ENCODE measurements around the gene NSUN2.

Gene NSUN2

GRCh38 chr5:6611334-6612256 is 21.2 kb downstream of the NSUN2 start:
- in situ Hi-C loops (cut with HindIII; ENCODE audit: low sequenced_read_pairs): loop anchor here (25.0 kb wide), 1 partner anchor 126 kb away; no protein-coding TSS in a partner anchor
- H3K4me3 ChIP-seq (ENCODE audit: low read depth, low read length): no peak overlapping the region
- TF ChIP-seq, protein P1, sequence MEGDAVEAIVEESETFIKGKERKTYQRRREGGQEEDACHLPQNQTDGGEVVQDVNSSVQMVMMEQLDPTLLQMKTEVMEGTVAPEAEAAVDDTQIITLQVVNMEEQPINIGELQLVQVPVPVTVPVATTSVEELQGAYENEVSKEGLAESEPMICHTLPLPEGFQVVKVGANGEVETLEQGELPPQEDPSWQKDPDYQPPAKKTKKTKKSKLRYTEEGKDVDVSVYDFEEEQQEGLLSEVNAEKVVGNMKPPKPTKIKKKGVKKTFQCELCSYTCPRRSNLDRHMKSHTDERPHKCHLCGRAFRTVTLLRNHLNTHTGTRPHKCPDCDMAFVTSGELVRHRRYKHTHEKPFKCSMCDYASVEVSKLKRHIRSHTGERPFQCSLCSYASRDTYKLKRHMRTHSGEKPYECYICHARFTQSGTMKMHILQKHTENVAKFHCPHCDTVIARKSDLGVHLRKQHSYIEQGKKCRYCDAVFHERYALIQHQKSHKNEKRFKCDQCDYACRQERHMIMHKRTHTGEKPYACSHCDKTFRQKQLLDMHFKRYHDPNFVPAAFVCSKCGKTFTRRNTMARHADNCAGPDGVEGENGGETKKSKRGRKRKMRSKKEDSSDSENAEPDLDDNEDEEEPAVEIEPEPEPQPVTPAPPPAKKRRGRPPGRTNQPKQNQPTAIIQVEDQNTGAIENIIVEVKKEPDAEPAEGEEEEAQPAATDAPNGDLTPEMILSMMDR (IDR thresholded peaks at IDR 0.05; ENCODE audit: low read depth, low read length): no peak
- no peak for DNase-seq (ENCODE audit: low read depth, low spot score)

GRCh38 chr5:6608016-6608415 is 24.8 kb downstream of the NSUN2 start:
- TF ChIP-seq, protein P1 (IDR thresholded peaks at IDR 0.05; ENCODE audit: low read depth, low read length): no peak
- in situ Hi-C loops (cut with HindIII; ENCODE audit: low sequenced_read_pairs): loop anchor here (25.0 kb wide), 1 partner anchor 129 kb away; no protein-coding TSS in a partner anchor
- no peak overlapping the region for H3K4me3 ChIP-seq (ENCODE audit: low read depth, low read length)
- no peak for DNase-seq (ENCODE audit: low read depth, low spot score)

- in situ Hi-C loops (cut with HindIII; ENCODE audit: low sequenced_read_pairs): loop anchor here (25.0 kb wide), 1 partner anchor 130 kb away; no protein-coding TSS in a partner anchor
- TF ChIP-seq, protein P1 (IDR thresholded peaks at IDR 0.05; ENCODE audit: low read depth, low read length): no peak
- DNase-seq (ENCODE audit: low read depth, low spot score): no peak
- no peak overlapping the region for H3K4me3 ChIP-seq (ENCODE audit: low read depth, low read length)
Observed at GRCh38 chr5:6607559-6607936, 25.3 kb downstream of the NSUN2 start.

GRCh38 chr5:6606884-6607558 is 25.8 kb downstream of the NSUN2 start:
- in situ Hi-C loops (cut with HindIII; ENCODE audit: low sequenced_read_pairs): loop anchor here (25.0 kb wide), 1 partner anchor 130 kb away; no protein-coding TSS in a partner anchor
- TF ChIP-seq, protein P1 (IDR thresholded peaks at IDR 0.05; ENCODE audit: low read depth, low read length): no peak
- no peak for DNase-seq (ENCODE audit: low read depth, low spot score)
- H3K4me3 ChIP-seq (ENCODE audit: low read depth, low read length): no peak overlapping the region

- no peak overlapping the region for H3K4me3 ChIP-seq (ENCODE audit: low read depth, low read length)
- in situ Hi-C loops (cut with HindIII; ENCODE audit: low sequenced_read_pairs): loop anchor here (25.0 kb wide), 1 partner anchor 132 kb away; no protein-coding TSS in a partner anchor
- TF ChIP-seq, protein P1 (IDR thresholded peaks at IDR 0.05; ENCODE audit: low read depth, low read length): no peak
- DNase-seq (ENCODE audit: low read depth, low spot score): no peak
Observed at GRCh38 chr5:6604946-6605345, 27.9 kb downstream of the NSUN2 start.

- H3K4me3 ChIP-seq (ENCODE audit: low read depth, low read length): no peak overlapping the region
- TF ChIP-seq, protein P1 (IDR thresholded peaks at IDR 0.05; ENCODE audit: low read depth, low read length): no peak
- no peak for DNase-seq (ENCODE audit: low read depth, low spot score)
- in situ Hi-C loops (cut with HindIII; ENCODE audit: low sequenced_read_pairs): loop anchor here (25.0 kb wide), 1 partner anchor 133 kb away; no protein-coding TSS in a partner anchor
Observed at GRCh38 chr5:6604341-6604740, 28.5 kb downstream of the NSUN2 start.
